ENCODE measurements around the gene PLA2G4F.

PLA2G4F gene

GRCh38 chr15:42092398-42093318 is 63.8 kb downstream of the PLA2G4F start:
- no peak for DNase-seq

GRCh38 chr15:42091753-42092397 is 64.6 kb downstream of the PLA2G4F start:
- DNase-seq: peak; percentile 9

- no peak for DNase-seq
Measured at GRCh38 chr15:42090781-42091180, 65.7 kb downstream of the PLA2G4F start.

GRCh38 chr15:42090370-42090769 is 66.1 kb downstream of the PLA2G4F start:
- DNase-seq: no peak

- DNase-seq: no peak
Measured at GRCh38 chr15:42089942-42090341, 66.5 kb downstream of the PLA2G4F start.
